K562 (cell line): ENCODE measurements around the gene MOXD1. TPM values are rescaled to one million over a fixed set of nuclear protein-coding genes. Genes with fewer than 3 reads are reported as not detected.

Source experiments
- BACH1 ChIP-seq: fragments of 200-800 bp; sonication (Bioruptor generic); IDR thresholded peaks from 2 replicates; pipeline ENCODE4 v1.6.1; 2016; ENCODE audit warnings: missing genetic modification characterization, missing compliant biosample characterization
- BRD4 ChIP-seq: fragments of 200-600 bp; sonication (generic); IDR thresholded peaks from 2 replicates; pipeline ENCODE4 v1.6.1; 2017; ENCODE audit warnings: inconsistent platforms
- ETV1 ChIP-seq: fragments of 450-650 bp; conservative IDR thresholded peaks from 2 replicates; pipeline ENCODE4 v1.6.1; 2016; ENCODE audit warnings: missing genetic modification characterization, control low read depth, low read depth, missing compliant biosample characterization
- GTF2E2 ChIP-seq: fragments of 200-800 bp; sonication (Bioruptor generic); IDR thresholded peaks from 2 replicates; pipeline ENCODE4 v1.6.1; 2016; ENCODE audit warnings: missing genetic modification characterization, missing compliant biosample characterization
- KDM5B ChIP-seq: fragments of 200-600 bp; sonication (generic); IDR thresholded peaks from 2 replicates; pipeline ENCODE4 v1.6.1; 2012; ENCODE audit warnings: low read depth, mild to moderate bottlenecking, moderate library complexity, low read length, control low read depth, inconsistent platforms; ENCODE audit not compliant: insufficient replicate concordance
- SNRNP70 ChIP-seq: fragments of 200-400 bp; formaldehyde crosslinking; optimal IDR thresholded peaks from 2 replicates; pipeline ENCODE3; 2017; ENCODE audit warnings: low read depth, low read length
- THAP12 ChIP-seq: fragments of 250-450 bp; sonication (Bioruptor Pico); IDR thresholded peaks from 2 replicates; pipeline ENCODE4 v1.9.0; 2021; ENCODE audit warnings: mild to moderate bottlenecking, inconsistent platforms
- polyA plus RNA-seq, 8 experiments: library from polyadenylated mRNA; depleted of rRNA in 4 of 8; stranded (reverse) in 5 of 8; unstranded in 3 of 8; fragments of >200 nt; fragmentation: Nextera tagmentation in 2 of 8; fragmentation: Illumina TruSeq in 1 of 8; extraction: Ambion mirVana in 2 of 8; extraction: Trizol in 1 of 8; gene quantifications; 2 replicates each; pipeline versions ENCODE4 v1.2.1 to v1.2.3, GENCODE V29; 2011 to 2014; ENCODE audit warnings: inconsistent platforms in 1 of 8, missing spikeins in 1 of 8
- total RNA-seq, 7 experiments: library from RNA; depleted of rRNA in 6 of 7; stranded (reverse); fragments of >200 nt in 6 of 7; fragmentation: Illumina TruSeq in 2 of 7; extraction: Trizol in 2 of 7; gene quantifications; 2 replicates each; pipeline versions ENCODE4 v1.2.1 to v1.2.3, GENCODE V29; 2011 to 2021; ENCODE audit warnings: low replicate concordance in 1 of 7
- TF ChIP-seq, protein P1 (sequence below), 2 experiments: fragments of 450-650 bp in 1 of 2; IDR thresholded peaks; 2 replicates each; pipeline ENCODE4 v1.6.1; 2011 to 2017; ENCODE audit warnings: low read depth in 2 of 2, antibody characterized with exemption in 1 of 2, borderline replicate concordance in 1 of 2, low read length in 1 of 2, mild to moderate bottlenecking in 1 of 2, mixed read lengths in 1 of 2; ENCODE audit not compliant: control insufficient read depth in 1 of 2
- TF ChIP-seq, protein P2 (sequence below): sonication (generic); formaldehyde crosslinking; IDR thresholded peaks from 2 replicates; pipeline ENCODE4 v1.9.0; 2022; ENCODE audit warnings: mild to moderate bottlenecking, missing genetic modification reagents
- TF ChIP-seq, protein P3 (sequence below): IDR thresholded peaks from 2 replicates; pipeline ENCODE4 v1.6.1; 2011; ENCODE audit warnings: borderline replicate concordance, low read depth, mild to moderate bottlenecking, moderate library complexity, low read length; ENCODE audit not compliant: insufficient read depth, poor library complexity, severe bottlenecking

MOXD1 gene
- total and polyA plus RNA-seq, 9 of the 15 experiments (the other 6 are each of a cell fraction or from before 2014, with no cell fraction given), result not detected

- TF ChIP-seq, protein P1, sequence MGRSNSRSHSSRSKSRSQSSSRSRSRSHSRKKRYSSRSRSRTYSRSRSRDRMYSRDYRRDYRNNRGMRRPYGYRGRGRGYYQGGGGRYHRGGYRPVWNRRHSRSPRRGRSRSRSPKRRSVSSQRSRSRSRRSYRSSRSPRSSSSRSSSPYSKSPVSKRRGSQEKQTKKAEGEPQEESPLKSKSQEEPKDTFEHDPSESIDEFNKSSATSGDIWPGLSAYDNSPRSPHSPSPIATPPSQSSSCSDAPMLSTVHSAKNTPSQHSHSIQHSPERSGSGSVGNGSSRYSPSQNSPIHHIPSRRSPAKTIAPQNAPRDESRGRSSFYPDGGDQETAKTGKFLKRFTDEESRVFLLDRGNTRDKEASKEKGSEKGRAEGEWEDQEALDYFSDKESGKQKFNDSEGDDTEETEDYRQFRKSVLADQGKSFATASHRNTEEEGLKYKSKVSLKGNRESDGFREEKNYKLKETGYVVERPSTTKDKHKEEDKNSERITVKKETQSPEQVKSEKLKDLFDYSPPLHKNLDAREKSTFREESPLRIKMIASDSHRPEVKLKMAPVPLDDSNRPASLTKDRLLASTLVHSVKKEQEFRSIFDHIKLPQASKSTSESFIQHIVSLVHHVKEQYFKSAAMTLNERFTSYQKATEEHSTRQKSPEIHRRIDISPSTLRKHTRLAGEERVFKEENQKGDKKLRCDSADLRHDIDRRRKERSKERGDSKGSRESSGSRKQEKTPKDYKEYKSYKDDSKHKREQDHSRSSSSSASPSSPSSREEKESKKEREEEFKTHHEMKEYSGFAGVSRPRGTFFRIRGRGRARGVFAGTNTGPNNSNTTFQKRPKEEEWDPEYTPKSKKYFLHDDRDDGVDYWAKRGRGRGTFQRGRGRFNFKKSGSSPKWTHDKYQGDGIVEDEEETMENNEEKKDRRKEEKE (IDR thresholded peaks at IDR 0.05; ENCODE audit: borderline replicate concordance in 1 of 2, control insufficient read depth in 1 of 2, low read depth in 2 of 2, low read length in 1 of 2), result no peak
- TF ChIP-seq BACH1 (tag) (no peak), ETV1 (no peak), GTF2E2 (tag) (no peak), BRD4 (no peak), THAP12 (CRISPR knock-in tag) (no peak), SNRNP70 (no peak), KDM5B (no peak)
- TF ChIP-seq, protein P2, sequence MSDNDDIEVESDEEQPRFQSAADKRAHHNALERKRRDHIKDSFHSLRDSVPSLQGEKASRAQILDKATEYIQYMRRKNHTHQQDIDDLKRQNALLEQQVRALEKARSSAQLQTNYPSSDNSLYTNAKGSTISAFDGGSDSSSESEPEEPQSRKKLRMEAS (CRISPR knock-in tag), result no peak
- TF ChIP-seq, protein P3, sequence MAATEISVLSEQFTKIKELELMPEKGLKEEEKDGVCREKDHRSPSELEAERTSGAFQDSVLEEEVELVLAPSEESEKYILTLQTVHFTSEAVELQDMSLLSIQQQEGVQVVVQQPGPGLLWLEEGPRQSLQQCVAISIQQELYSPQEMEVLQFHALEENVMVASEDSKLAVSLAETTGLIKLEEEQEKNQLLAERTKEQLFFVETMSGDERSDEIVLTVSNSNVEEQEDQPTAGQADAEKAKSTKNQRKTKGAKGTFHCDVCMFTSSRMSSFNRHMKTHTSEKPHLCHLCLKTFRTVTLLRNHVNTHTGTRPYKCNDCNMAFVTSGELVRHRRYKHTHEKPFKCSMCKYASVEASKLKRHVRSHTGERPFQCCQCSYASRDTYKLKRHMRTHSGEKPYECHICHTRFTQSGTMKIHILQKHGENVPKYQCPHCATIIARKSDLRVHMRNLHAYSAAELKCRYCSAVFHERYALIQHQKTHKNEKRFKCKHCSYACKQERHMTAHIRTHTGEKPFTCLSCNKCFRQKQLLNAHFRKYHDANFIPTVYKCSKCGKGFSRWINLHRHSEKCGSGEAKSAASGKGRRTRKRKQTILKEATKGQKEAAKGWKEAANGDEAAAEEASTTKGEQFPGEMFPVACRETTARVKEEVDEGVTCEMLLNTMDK, result no peak
Observed at GRCh38 chr6:132361101-132361500, 40.2 kb downstream of the MOXD1 start (continued).
